ENCODE results near the gene MAP3K14. TPM values are rescaled to one million over a fixed set of nuclear protein-coding genes. Genes with fewer than 3 reads are reported as not detected.
"Not testable (repeated sequence)": the region's sequence is repeated elsewhere in the genome, so short reads cannot be mapped to it uniquely, and the experiment has no call there.

MAP3K14 gene
- total RNA-seq, 4 donors from 2014 or later: 5.4 to 15.9 (median 12.6) TPM

- TF ChIP-seq CTCF (IDR thresholded peaks at IDR 0.05): no peak
- no peak for DNase-seq (ENCODE audit: low spot score)
- ATAC-seq (ENCODE audit: low FRiP score): no peak
Measured at GRCh38 chr17:45256114-45256966, 60.5 kb downstream of the MAP3K14 start.

- ATAC-seq (ENCODE audit: low FRiP score) (no peak), DNase-seq (ENCODE audit: low spot score) (no peak)
- no peak for TF ChIP-seq CTCF (IDR thresholded peaks at IDR 0.05)
Measured at GRCh38 chr17:45255358-45255757, 61.5 kb downstream of the MAP3K14 start.

- DNase-seq (ENCODE audit: low spot score) (no peak), ATAC-seq (ENCODE audit: low FRiP score) (no peak)
- no peak for TF ChIP-seq CTCF (IDR thresholded peaks at IDR 0.05)
Measured at GRCh38 chr17:45253879-45254278, 62.9 kb downstream of the MAP3K14 start.

GRCh38 chr17:45253237-45253636 is 63.6 kb downstream of the MAP3K14 start:
- not testable (repeated sequence) for DNase-seq (ENCODE audit: low spot score); ATAC-seq (ENCODE audit: low FRiP score)

GRCh38 chr17:45251931-45252330 is 64.9 kb downstream of the MAP3K14 start:
- no peak for DNase-seq (ENCODE audit: low spot score)
- ATAC-seq (ENCODE audit: low FRiP score): no peak
- TF ChIP-seq CTCF (IDR thresholded peaks at IDR 0.05): no peak

GRCh38 chr17:45248132-45248957 is 68.5 kb downstream of the MAP3K14 start:
- DNase-seq (ENCODE audit: low spot score): no peak

More at GRCh38 chr17:45248132-45248957, 68.5 kb downstream of the MAP3K14 start:
- TF ChIP-seq CTCF (IDR thresholded peaks at IDR 0.05): no peak
- peak; percentile 13 for ATAC-seq (ENCODE audit: low FRiP score)
